Trophoblast cell (in vitro differentiated cells and primary cell): ENCODE results near the gene RTRAF.

Experiments used
- DNase-seq, 2 donors: peaks; one replicate each; pipeline ENCODE4 v3.0.0-alpha.2; 2016
- H2AFZ ChIP-seq: 2 replicates; pipeline ENCODE4 v1.6.1; 2013; ENCODE audit warnings: low read length, moderate library complexity, mild to moderate bottlenecking; ENCODE audit not compliant: insufficient read depth, poor library complexity
- H2AK5ac ChIP-seq: 2 replicates; pipeline ENCODE4 v1.6.1; 2013; ENCODE audit warnings: mild to moderate bottlenecking, low read length
- H2BK120ac ChIP-seq: 2 replicates; pipeline ENCODE4 v1.6.1; 2013; ENCODE audit warnings: low read length, mild to moderate bottlenecking, moderate library complexity; ENCODE audit not compliant: insufficient read depth, poor library complexity
- H2BK12ac ChIP-seq: 2 replicates; pipeline ENCODE4 v1.6.1; 2013; ENCODE audit warnings: mild to moderate bottlenecking, low read length, moderate library complexity
- H2BK5ac ChIP-seq: 2 replicates; pipeline ENCODE4 v1.6.1; 2013; ENCODE audit warnings: low read length, low read depth, moderate library complexity, mild to moderate bottlenecking; ENCODE audit not compliant: poor library complexity
- H3K14ac ChIP-seq: 2 replicates; pipeline ENCODE4 v1.6.1; 2013; ENCODE audit warnings: mild to moderate bottlenecking, low read length
- H3K18ac ChIP-seq: 2 replicates; pipeline ENCODE4 v1.6.1; 2013; ENCODE audit warnings: mild to moderate bottlenecking, low read length
- H3K23ac ChIP-seq: 2 replicates; pipeline ENCODE4 v1.6.1; 2013; ENCODE audit warnings: low read length
- H3K27ac ChIP-seq: 2 replicates; pipeline ENCODE4 v1.5.1; 2013; ENCODE audit warnings: low read depth, mild to moderate bottlenecking, inconsistent platforms, low read length, moderate library complexity
- H3K27me3 ChIP-seq: 2 replicates; pipeline ENCODE4 v1.6.1; 2013; ENCODE audit warnings: inconsistent platforms, mild to moderate bottlenecking, low read length, moderate library complexity; ENCODE audit not compliant: insufficient read depth
- H3K36me3 ChIP-seq, 2 experiments: 1 replicate in 1 of 2; 2 replicates in 1 of 2; pipeline ENCODE4 v1.6.1; 2013; ENCODE audit warnings: low read length in 2 of 2, mild to moderate bottlenecking in 2 of 2, moderate library complexity in 1 of 2; ENCODE audit not compliant: insufficient read depth in 2 of 2, control insufficient read depth in 1 of 2
- H3K4ac ChIP-seq: 2 replicates; pipeline ENCODE4 v1.6.1; 2013; ENCODE audit warnings: low read depth, mild to moderate bottlenecking, low read length, moderate library complexity
- H3K4me1 ChIP-seq, 2 experiments: 1 replicate in 1 of 2; 2 replicates in 1 of 2; pipeline ENCODE4 v1.6.1; 2013; ENCODE audit warnings: low read length in 2 of 2, mild to moderate bottlenecking in 2 of 2, moderate library complexity in 1 of 2; ENCODE audit not compliant: insufficient read depth in 2 of 2, control insufficient read depth in 1 of 2
- H3K4me2 ChIP-seq: 2 replicates; pipeline ENCODE4 v1.6.1; 2013; ENCODE audit warnings: inconsistent platforms, mild to moderate bottlenecking, low read length, moderate library complexity
- H3K4me3 ChIP-seq: 2 replicates; pipeline ENCODE4 v1.5.1; 2013; ENCODE audit warnings: mild to moderate bottlenecking, low read depth, low read length, inconsistent platforms
- H3K79me1 ChIP-seq: one replicate; pipeline ENCODE4 v1.6.1; 2013; ENCODE audit warnings: low read length
- H3K79me2 ChIP-seq: 2 replicates; pipeline ENCODE4 v1.6.1; 2013; ENCODE audit warnings: low read length, mild to moderate bottlenecking; ENCODE audit not compliant: control insufficient read depth, insufficient read depth, poor library complexity
- H3K9ac ChIP-seq: 2 replicates; pipeline ENCODE4 v1.6.1; 2013; ENCODE audit warnings: mild to moderate bottlenecking, low read length
- H3K9me3 ChIP-seq: 2 replicates; pipeline ENCODE4 v1.6.1; 2013; ENCODE audit warnings: low read depth, mild to moderate bottlenecking, control low read depth, inconsistent platforms, low read length; ENCODE audit not compliant: insufficient read depth
- H4K12ac ChIP-seq: 2 replicates; pipeline ENCODE4 v1.6.1; 2013; ENCODE audit warnings: low read depth, mild to moderate bottlenecking, low read length, moderate library complexity
- H4K8ac ChIP-seq: 2 replicates; pipeline ENCODE4 v1.6.1; 2013; ENCODE audit warnings: low read depth, mild to moderate bottlenecking, low read length, moderate library complexity
- H4K91ac ChIP-seq: one replicate; pipeline ENCODE4 v1.6.1; 2013; ENCODE audit warnings: low read depth, mild to moderate bottlenecking, low read length, moderate library complexity
- WGBS: extraction: QIAGEN DNeasy Blood & Tissue Kit; methylation state at CpG from one replicate; pipeline ENCODE4 v1.1.7; 2013; ENCODE audit warnings: missing lambda C conversion rate; ENCODE audit not compliant: insufficient read length, insufficient coverage; ENCODE audit errors: extremely low coverage; 5-methylcytosine and 5-hydroxymethylcytosine counted together

Gene RTRAF

DNA sequence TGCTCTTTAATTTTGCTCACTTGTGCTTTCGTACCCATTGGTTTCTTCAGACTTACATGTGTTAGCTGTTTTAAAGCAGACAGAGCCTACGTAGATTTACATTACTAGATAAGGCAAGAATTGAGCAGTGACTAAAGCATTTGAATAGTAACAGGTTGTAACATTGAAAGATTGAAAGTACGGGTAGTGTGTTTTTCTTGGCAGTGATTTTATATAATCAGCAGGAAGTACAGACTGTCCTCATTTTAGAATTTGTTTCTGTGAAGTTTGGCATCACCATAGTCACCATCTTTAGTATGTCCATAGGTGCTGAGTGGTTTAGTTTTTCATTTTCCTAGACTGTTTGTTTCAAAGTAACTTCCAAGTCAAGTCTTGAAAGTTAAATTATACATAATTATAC lies 14.0 kb downstream of the RTRAF start:
- Histone ChIP-seq H2BK12ac (no peak overlapping the region), H4K91ac (no peak overlapping the region), H3K27me3 (no peaks in the 10 kb centered on the region), H3K23ac (no peak overlapping the region), H3K4me2 (no peak overlapping the region), H3K9ac (no peak overlapping the region), H3K79me2 (no peaks in the 10 kb centered on the region), H3K4me1 (peaks cover 2% of the 10 kb centered on the region in 2 experiments), H3K4me3 (no peak overlapping the region), H3K14ac (no peak overlapping the region), H3K27ac (no peak overlapping the region), H2BK5ac (no peak overlapping the region), H2AFZ (no peak overlapping the region), H3K18ac (no peak overlapping the region), H4K12ac (no peak overlapping the region), H4K8ac (no peak overlapping the region), H2BK120ac (no peak overlapping the region), H3K79me1 (no peaks in the 10 kb centered on the region), H3K36me3 (peaks cover 7 to 26% of the 10 kb centered on the region in 2 experiments), H3K9me3 (no peaks in the 10 kb centered on the region), H2AK5ac (no peak overlapping the region), H3K4ac (no peak overlapping the region)
- DNase-seq = no peak
- no CpG with 5 or more reads among the region's 3 CpGs for WGBS

DNA sequence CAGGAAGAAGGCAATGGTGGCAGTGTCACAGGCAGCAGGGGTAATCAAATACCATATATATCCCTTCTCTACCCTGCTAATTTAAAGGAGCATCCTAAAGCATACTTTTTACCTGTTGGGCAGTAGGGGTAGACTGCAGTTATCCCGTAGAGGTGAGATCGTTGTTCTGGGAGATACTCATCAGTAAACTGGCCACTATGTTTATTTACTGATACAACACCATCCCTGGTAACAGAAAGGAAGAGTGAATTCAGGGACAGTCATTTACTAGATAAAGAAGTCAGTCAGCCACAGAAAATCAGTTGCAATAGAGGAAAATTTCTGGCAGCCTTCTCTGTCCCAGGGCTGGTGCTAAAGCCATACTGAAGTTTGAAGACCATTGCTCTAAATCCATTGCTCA lies 16.3 kb downstream of the RTRAF start:
- no peak overlapping the region for H3K18ac ChIP-seq
- peaks cover 11 to 37% of the 10 kb centered on the region in 2 experiments for H3K36me3 ChIP-seq
- no peak overlapping the region for H3K23ac ChIP-seq
- no peak overlapping the region for H3K27ac ChIP-seq
- H3K79me1 ChIP-seq = no peaks in the 10 kb centered on the region
- H3K4me3 ChIP-seq = no peak overlapping the region
- no peaks in the 10 kb centered on the region for H3K27me3 ChIP-seq
- WGBS = no CpG with 5 or more reads among the region's 2 CpGs
- H4K91ac ChIP-seq = no peak overlapping the region
- H4K12ac ChIP-seq = no peak overlapping the region
- H2BK120ac ChIP-seq = no peak overlapping the region
- H4K8ac ChIP-seq = no peak overlapping the region
- H3K4me2 ChIP-seq = no peak overlapping the region
- H3K4me1 ChIP-seq = peaks cover 2% of the 10 kb centered on the region in 2 experiments
- H3K79me2 ChIP-seq = no peaks in the 10 kb centered on the region
- no peak overlapping the region for H3K4ac ChIP-seq
- peak in 1 of 2 donors; percentile 49 for DNase-seq
- no peak overlapping the region for H2BK12ac ChIP-seq
- H2BK5ac ChIP-seq = no peak overlapping the region
- no peak overlapping the region for H2AK5ac ChIP-seq
- H3K14ac ChIP-seq = no peak overlapping the region
- H3K9ac ChIP-seq = no peak overlapping the region
- no peaks in the 10 kb centered on the region for H3K9me3 ChIP-seq
- no peak overlapping the region for H2AFZ ChIP-seq

GRCh38 chr14:52006361-52006760 lies 17.0 kb downstream of the RTRAF start:
- no peak overlapping the region for H3K14ac ChIP-seq
- no CpG with 5 or more reads among the region's 3 CpGs for WGBS
- H2BK12ac ChIP-seq = no peak overlapping the region

GRCh38 chr14:52007211-52007610 lies 17.9 kb downstream of the RTRAF start:
- Histone ChIP-seq H3K18ac (no peak overlapping the region), H3K36me3 (peaks cover 19 to 45% of the 10 kb centered on the region in 2 experiments), H2AFZ (no peak overlapping the region), H4K12ac (no peak overlapping the region), H3K4me3 (no peak overlapping the region), H4K91ac (no peak overlapping the region), H3K79me1 (no peaks in the 10 kb centered on the region), H3K4ac (no peak overlapping the region), H3K14ac (no peak overlapping the region), H3K27me3 (no peaks in the 10 kb centered on the region), H2BK12ac (no peak overlapping the region), H3K27ac (no peak overlapping the region), H2BK5ac (no peak overlapping the region), H3K9me3 (no peaks in the 10 kb centered on the region), H3K4me2 (no peak overlapping the region), H2BK120ac (no peak overlapping the region), H3K4me1 (peaks cover 2% of the 10 kb centered on the region in 2 experiments), H4K8ac (no peak overlapping the region), H3K9ac (no peak overlapping the region), H3K79me2 (no peaks in the 10 kb centered on the region), H3K23ac (no peak overlapping the region), H2AK5ac (no peak overlapping the region)
- no CpG with 5 or more reads among the region's 1 CpG for WGBS
- DNase-seq = peak in 1 of 2 donors; percentile 73

More at GRCh38 chr14:52006361-52006760, 17.0 kb downstream of the RTRAF start:
- Histone ChIP-seq H2AK5ac (no peak overlapping the region), H4K91ac (no peak overlapping the region), H3K4ac (no peak overlapping the region), H3K4me2 (no peak overlapping the region), H4K12ac (no peak overlapping the region), H4K8ac (no peak overlapping the region), H3K23ac (no peak overlapping the region), H3K4me3 (no peak overlapping the region), H2BK5ac (no peak overlapping the region), H3K36me3 (peaks cover 17 to 42% of the 10 kb centered on the region in 2 experiments), H2AFZ (no peak overlapping the region), H3K79me2 (no peaks in the 10 kb centered on the region), H3K27me3 (no peaks in the 10 kb centered on the region), H3K18ac (no peak overlapping the region), H2BK120ac (no peak overlapping the region), H3K9ac (no peak overlapping the region), H3K4me1 (peaks cover 2% of the 10 kb centered on the region in 2 experiments), H3K9me3 (no peaks in the 10 kb centered on the region), H3K79me1 (no peaks in the 10 kb centered on the region), H3K27ac (no peak overlapping the region)
- peak in 1 of 2 donors; percentile 40 for DNase-seq
